Astrocyte (in vitro differentiated cells and primary cell): ENCODE measurements around the gene ME3. TPM values are rescaled to one million over a fixed set of nuclear protein-coding genes. Genes with fewer than 3 reads are reported as not detected.

ENCODE experiments used
- DNase-seq: peaks from one replicate; pipeline ENCODE4 v3.0.0-alpha.2; 2010; ENCODE audit warnings: low read depth
- FAIRE-seq: peaks from 2 replicates; lab custom pipeline; 2011; peaks lifted over from hg19 to GRCh38; lab: Jason Lieb, UNC
- H2AFZ ChIP-seq: 2 replicates; pipeline ENCODE4 v1.6.0; 2012; ENCODE audit warnings: low read depth, low read length, inconsistent platforms
- H3K27ac ChIP-seq: 2 replicates; pipeline ENCODE4 v1.5.1; 2011; ENCODE audit warnings: low read depth, low read length, inconsistent platforms
- H3K27me3 ChIP-seq: 2 replicates; pipeline ENCODE4 v1.6.0; 2011; ENCODE audit warnings: low read length, inconsistent platforms; ENCODE audit not compliant: insufficient read depth
- H3K36me3 ChIP-seq: 2 replicates; pipeline ENCODE4 v1.5.1; 2011; ENCODE audit warnings: low read length, inconsistent platforms; ENCODE audit not compliant: insufficient read depth
- H3K4me1 ChIP-seq: 2 replicates; pipeline ENCODE4 v1.5.1; 2011; ENCODE audit warnings: low read length, inconsistent platforms; ENCODE audit not compliant: insufficient read depth
- H3K4me2 ChIP-seq: 2 replicates; pipeline ENCODE4 v1.6.0; 2012; ENCODE audit warnings: low read length, inconsistent platforms
- H3K4me3 ChIP-seq: 2 replicates; pipeline ENCODE4 v1.5.1; 2011; ENCODE audit warnings: low read depth, mild to moderate bottlenecking, low read length, inconsistent platforms; ENCODE audit not compliant: insufficient read depth
- H3K79me2 ChIP-seq: 2 replicates; pipeline ENCODE4 v1.6.0; 2012; ENCODE audit warnings: mild to moderate bottlenecking, low read length, inconsistent platforms; ENCODE audit not compliant: insufficient read depth
- H3K9ac ChIP-seq: 2 replicates; pipeline ENCODE4 v1.6.0; 2012; ENCODE audit warnings: mild to moderate bottlenecking, low read length, inconsistent platforms
- H3K9me3 ChIP-seq: 2 replicates; pipeline ENCODE4 v1.5.1; 2012; ENCODE audit warnings: low read depth, mild to moderate bottlenecking, low read length, inconsistent platforms; ENCODE audit not compliant: insufficient read depth
- H4K20me1 ChIP-seq: 2 replicates; pipeline ENCODE4 v1.6.0; 2012; ENCODE audit warnings: low read length, inconsistent platforms; ENCODE audit not compliant: insufficient read depth
- H3K27ac Mint-ChIP-seq: one replicate; pipeline ENCODE4 v1.8.0; 2021; ENCODE audit warnings: mild to moderate bottlenecking, mixed read lengths; ENCODE audit not compliant: unreplicated experiment
- H3K27me3 Mint-ChIP-seq: one replicate; pipeline ENCODE4 v1.8.0; 2021; ENCODE audit warnings: low read depth, mixed read lengths; ENCODE audit not compliant: unreplicated experiment
- H3K36me3 Mint-ChIP-seq: one replicate; pipeline ENCODE4 v1.8.0; 2021; ENCODE audit warnings: low read depth, mixed read lengths; ENCODE audit not compliant: unreplicated experiment
- H3K4me1 Mint-ChIP-seq: one replicate; pipeline ENCODE4 v1.8.0; 2021; ENCODE audit warnings: low read depth, mixed read lengths; ENCODE audit not compliant: unreplicated experiment
- H3K4me3 Mint-ChIP-seq: one replicate; pipeline ENCODE4 v1.8.0; 2021; ENCODE audit warnings: mild to moderate bottlenecking, moderate library complexity, mixed read lengths; ENCODE audit not compliant: unreplicated experiment
- H3K9me3 Mint-ChIP-seq: one replicate; pipeline ENCODE4 v1.8.0; 2021; ENCODE audit warnings: mild to moderate bottlenecking, mixed read lengths; ENCODE audit not compliant: unreplicated experiment
- CTCF ChIP-seq: IDR thresholded peaks from 2 replicates; pipeline ENCODE4 v1.5.1; 2011; ENCODE audit warnings: low read depth, mild to moderate bottlenecking, inconsistent platforms, low read length, moderate library complexity; ENCODE audit not compliant: insufficient read depth
- EZH2 ChIP-seq: IDR thresholded peaks from 2 replicates; pipeline ENCODE4 v1.6.1; 2012; ENCODE audit warnings: mild to moderate bottlenecking, low read length, inconsistent platforms; ENCODE audit not compliant: insufficient read depth
- total RNA-seq: library from RNA; stranded (reverse); gene quantifications from 2 replicates; pipeline ENCODE4 v1.2.1, GENCODE V29; 2021

Gene ME3
- total RNA-seq, 1 donor from 2014 or later: 28.6 TPM

- no peaks in the 10 kb centered on the region for H3K9me3 Mint-ChIP-seq
- no peak overlapping the region for H3K27ac Mint-ChIP-seq
- H3K4me2 ChIP-seq: peak overlapping the region; percentile 17
- DNase-seq (no peak), FAIRE-seq (no peak)
- H3K36me3 ChIP-seq: no peaks in the 10 kb centered on the region
- no peaks in the 10 kb centered on the region for H3K9me3 ChIP-seq
- no peaks in the 10 kb centered on the region for H3K27me3 ChIP-seq
- TF ChIP-seq EZH2 (no peak), CTCF (no peak)
- peaks cover 39% of the 10 kb centered on the region for H3K4me1 Mint-ChIP-seq
- H3K4me3 Mint-ChIP-seq: no peak overlapping the region
- no peaks in the 10 kb centered on the region for H3K79me2 ChIP-seq
- H3K27ac ChIP-seq: peak overlapping the region; percentile 86
- H3K27me3 Mint-ChIP-seq: no peaks in the 10 kb centered on the region
- no peaks in the 10 kb centered on the region for H4K20me1 ChIP-seq
- H3K36me3 Mint-ChIP-seq: peaks cover 7% of the 10 kb centered on the region
- H2AFZ ChIP-seq: no peak overlapping the region
- H3K4me1 ChIP-seq: peaks cover 28% of the 10 kb centered on the region
- no peak overlapping the region for H3K4me3 ChIP-seq
- peak overlapping the region; percentile 63 for H3K9ac ChIP-seq
These were observed 214.0 kb downstream of the ME3 start for GRCh38 chr11:86458294-86459001.

- Histone ChIP-seq H4K20me1 (no peaks in the 10 kb centered on the region), H3K36me3 (no peaks in the 10 kb centered on the region), H3K4me2 (no peak overlapping the region), H3K27ac (peak overlapping the region; percentile 21), H3K79me2 (no peaks in the 10 kb centered on the region), H2AFZ (no peak overlapping the region), H3K27me3 (no peaks in the 10 kb centered on the region), H3K4me1 (peaks cover 28% of the 10 kb centered on the region), H3K4me3 (no peak overlapping the region), H3K9ac (peak overlapping the region; percentile 26), H3K9me3 (no peaks in the 10 kb centered on the region)
- peak overlapping the region; percentile 69 for H3K27ac Mint-ChIP-seq
- DNase-seq: peak; percentile 50
- H3K9me3 Mint-ChIP-seq: no peaks in the 10 kb centered on the region
- no peak overlapping the region for H3K4me3 Mint-ChIP-seq
- no peaks in the 10 kb centered on the region for H3K27me3 Mint-ChIP-seq
- peaks cover 3% of the 10 kb centered on the region for H3K36me3 Mint-ChIP-seq
- TF ChIP-seq EZH2 (no peak), CTCF (peak; percentile 93)
- peaks cover 38% of the 10 kb centered on the region for H3K4me1 Mint-ChIP-seq
- peak; percentile 54 for FAIRE-seq
These were observed 216.1 kb downstream of the ME3 start for GRCh38 chr11:86456075-86456939.
